AG20443 (cell line): ENCODE results near the gene ATE1.

Source experiments
- DNase-seq: peaks from one replicate; pipeline ENCODE4 v3.0.0; 2012; ENCODE audit warnings: low spot score, mixed read lengths

Gene ATE1

DNA sequence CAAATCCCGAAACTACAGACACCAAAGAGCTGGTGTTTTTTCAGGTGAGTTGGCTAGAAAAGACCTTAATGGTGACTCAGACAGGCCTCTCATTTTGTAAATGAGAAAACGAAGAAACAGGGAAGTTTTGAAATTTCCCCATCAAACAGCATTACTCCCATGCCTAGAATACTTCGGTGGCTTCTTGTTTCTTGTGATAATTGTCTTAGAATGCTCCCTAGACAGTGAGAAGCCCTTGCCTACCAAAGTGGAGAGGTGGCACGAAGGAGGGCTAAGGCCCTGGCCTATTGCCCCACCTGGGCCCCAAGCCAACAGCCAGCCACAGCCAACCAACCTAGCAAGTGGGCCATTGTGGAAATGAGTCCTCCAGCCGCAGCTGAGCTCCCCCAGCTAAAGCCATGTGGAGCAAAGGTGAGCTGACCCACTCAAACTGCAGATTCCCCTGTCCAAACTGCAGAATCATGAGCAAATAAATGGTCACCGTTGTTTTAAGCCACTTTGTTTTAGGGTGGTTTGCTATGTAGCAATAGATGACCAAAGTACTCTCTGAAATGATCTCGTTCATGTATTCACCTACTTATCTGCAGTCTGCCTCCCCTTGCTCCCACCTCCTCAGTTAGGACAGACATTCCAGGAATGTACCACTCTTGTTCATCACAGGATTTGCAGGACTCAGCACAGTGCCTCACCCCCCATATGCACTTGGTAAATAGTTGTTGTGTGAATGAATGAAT, 231.9 kb downstream of the ATE1 start:
- no peak for DNase-seq

DNA sequence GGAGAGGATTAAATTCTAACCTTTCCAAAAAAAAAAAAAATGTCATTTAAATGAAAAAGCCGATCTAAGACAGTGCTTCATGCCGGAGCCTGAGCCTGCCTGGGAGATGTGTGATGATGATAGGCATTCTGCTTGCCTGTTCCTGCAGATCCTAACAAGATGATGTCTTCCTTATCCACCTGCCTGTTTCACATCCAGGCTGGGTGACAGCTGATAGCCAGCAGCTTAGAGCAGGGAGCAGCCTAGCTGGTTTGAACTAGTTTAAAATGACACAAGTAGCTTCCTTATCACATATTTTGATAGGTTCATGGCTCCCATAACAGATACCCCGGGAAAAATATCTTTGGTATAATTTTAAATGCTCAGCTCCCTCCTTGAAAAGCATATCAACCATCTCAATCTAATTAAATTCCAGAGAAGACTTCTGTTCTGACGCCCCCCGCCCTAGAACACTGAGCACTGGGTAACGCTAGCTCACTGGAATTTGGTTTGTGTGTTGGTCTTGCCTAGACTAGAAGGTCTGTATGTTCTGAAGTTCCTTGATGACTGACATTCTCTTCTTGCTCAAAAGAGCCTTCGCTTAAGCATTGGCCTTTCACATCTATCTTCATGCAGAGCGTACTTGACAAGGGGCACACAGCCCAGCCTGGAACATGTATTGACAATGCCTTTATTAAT, 232.7 kb downstream of the ATE1 start:
- DNase-seq = no peak

- DNase-seq = no peak
Observed at GRCh38 chr10:121694327-121694965, 233.4 kb downstream of the ATE1 start.

DNA sequence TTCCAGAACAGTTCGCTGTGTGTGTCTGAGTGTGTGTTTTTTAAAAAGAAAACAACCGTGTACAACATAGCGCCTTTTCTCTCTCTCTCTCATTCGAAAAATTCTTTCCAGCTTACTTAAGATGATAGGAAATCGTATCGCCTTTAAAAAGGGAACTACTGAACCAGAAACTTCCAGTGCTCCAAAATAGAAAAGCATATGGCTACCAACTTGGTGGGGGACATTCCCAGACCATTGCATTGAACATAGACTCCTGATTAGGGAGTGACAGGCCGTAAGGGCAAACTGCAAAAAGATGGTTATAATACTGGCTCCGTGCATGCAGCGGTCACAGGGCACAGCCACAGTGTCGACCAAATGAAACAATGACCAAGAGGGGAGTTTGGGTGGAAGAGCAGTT, 235.2 kb downstream of the ATE1 start:
- DNase-seq = no peak

DNA sequence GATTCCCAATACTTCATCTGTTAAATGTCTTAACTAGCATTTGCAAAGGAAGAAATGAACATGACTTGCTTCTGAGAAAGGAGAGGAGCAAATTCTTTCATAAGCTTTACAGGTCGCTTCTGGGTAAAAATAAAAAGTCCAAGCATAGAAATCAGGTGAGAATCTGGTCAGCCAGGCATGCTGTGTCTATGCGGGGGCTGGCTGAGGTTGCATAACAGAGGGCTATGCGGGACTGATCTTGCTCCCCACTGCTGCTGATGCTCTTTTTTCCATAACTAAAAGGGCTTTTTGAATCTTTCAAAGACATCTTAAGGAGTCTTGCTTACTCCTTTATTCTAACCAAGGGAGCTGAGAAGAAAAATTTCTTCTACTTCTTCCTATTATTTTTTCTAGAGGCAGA, 236.9 kb downstream of the ATE1 start:
- no peak for DNase-seq
